ENCODE results near the gene TRAF3IP1.

Gene TRAF3IP1

DNA sequence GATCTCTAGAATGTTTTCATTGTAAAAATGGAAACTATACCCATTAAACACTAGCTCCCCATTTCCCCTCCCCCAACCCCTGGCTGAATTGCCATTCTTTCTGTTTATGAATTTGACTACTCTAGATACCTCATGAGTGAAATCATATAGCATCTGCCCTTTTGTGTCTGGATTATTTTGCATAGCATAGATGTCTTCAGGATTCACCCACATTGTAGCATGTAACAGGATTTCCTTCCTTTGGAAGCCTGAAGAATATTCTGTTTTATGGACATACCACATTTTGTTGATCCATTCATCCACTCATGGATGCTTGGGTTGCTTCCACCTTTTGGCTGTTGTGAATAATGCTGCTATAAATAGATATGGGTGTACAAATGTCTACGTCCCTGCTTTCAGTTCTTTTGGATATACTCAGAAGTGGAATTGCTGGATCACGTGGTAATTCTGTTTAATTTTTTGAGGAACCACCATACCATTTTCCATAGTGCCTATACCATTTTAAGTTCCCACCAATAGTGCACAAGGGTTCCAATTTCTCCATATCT is 98.8 kb downstream of the TRAF3IP1 start:
- Mint-ChIP-seq H3K4me3 (no peak overlapping the region), H3K27me3 (ENCODE audit: low read depth) (no peaks in the 10 kb centered on the region), H3K27ac (peak overlapping the region; percentile 54 to 92 (median 92)), H3K9me3 (peaks cover 6% of the 10 kb centered on the region), H3K4me1 (peaks cover 44% of the 10 kb centered on the region), H3K36me3 (ENCODE audit: low read depth) (no peaks in the 10 kb centered on the region)
- TF ChIP-seq CTCF (IDR thresholded peaks at IDR 0.05; ENCODE audit: unreplicated experiment in 3 of 3): no peak

GRCh38 chr2:238420442-238420841 is 100.1 kb downstream of the TRAF3IP1 start:
- no peak for TF ChIP-seq CTCF (IDR thresholded peaks at IDR 0.05; ENCODE audit: unreplicated experiment in 3 of 3)
- peaks cover 6% of the 10 kb centered on the region for H3K9me3 Mint-ChIP-seq
- H3K27me3 Mint-ChIP-seq (ENCODE audit: low read depth): no peaks in the 10 kb centered on the region
- H3K4me3 Mint-ChIP-seq: peak overlapping the region; percentile 3 to 51 (median 33)
- H3K36me3 Mint-ChIP-seq (ENCODE audit: low read depth): no peaks in the 10 kb centered on the region
- H3K27ac Mint-ChIP-seq: peak overlapping the region; percentile 82 to 95 (median 92)
- peaks cover 52% of the 10 kb centered on the region for H3K4me1 Mint-ChIP-seq

GRCh38 chr2:238420878-238421694 is 100.8 kb downstream of the TRAF3IP1 start:
- Mint-ChIP-seq H3K4me1 (peaks cover 57% of the 10 kb centered on the region), H3K9me3 (peaks cover 6% of the 10 kb centered on the region), H3K27me3 (ENCODE audit: low read depth) (no peaks in the 10 kb centered on the region), H3K27ac (peak overlapping the region; percentile 82 to 95 (median 92)), H3K36me3 (ENCODE audit: low read depth) (no peaks in the 10 kb centered on the region), H3K4me3 (peak overlapping the region; percentile 3 to 51 (median 33))
- no peak for TF ChIP-seq CTCF (IDR thresholded peaks at IDR 0.05; ENCODE audit: unreplicated experiment in 3 of 3)

DNA sequence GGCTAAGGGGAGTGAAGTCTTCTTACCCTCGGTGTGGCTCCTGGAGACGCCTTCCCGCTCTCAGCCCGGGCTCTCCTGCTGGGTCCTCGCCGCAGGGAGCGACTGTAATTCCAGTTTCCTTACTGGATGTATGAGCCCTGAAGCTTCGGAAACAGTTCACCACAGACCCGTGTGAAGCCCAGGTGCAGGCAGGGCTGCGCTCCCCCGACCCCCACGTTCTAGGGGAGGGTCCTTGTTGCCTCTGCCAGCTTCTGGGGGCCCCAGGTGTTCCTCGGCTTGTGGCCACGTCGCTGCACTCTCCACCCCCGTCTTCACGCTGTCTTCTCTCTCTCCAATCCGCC is 101.3 kb downstream of the TRAF3IP1 start:
- H3K36me3 Mint-ChIP-seq (ENCODE audit: low read depth): no peaks in the 10 kb centered on the region
- no peak for TF ChIP-seq CTCF (IDR thresholded peaks at IDR 0.05; ENCODE audit: unreplicated experiment in 3 of 3)
- H3K27me3 Mint-ChIP-seq (ENCODE audit: low read depth): no peaks in the 10 kb centered on the region
- H3K4me3 Mint-ChIP-seq: no peak overlapping the region
- H3K27ac Mint-ChIP-seq: peak overlapping the region; percentile 82 to 95 (median 92)
- peaks cover 2% of the 10 kb centered on the region for H3K9me3 Mint-ChIP-seq
- peaks cover 60% of the 10 kb centered on the region for H3K4me1 Mint-ChIP-seq

GRCh38 chr2:238422285-238422684 is 102.0 kb downstream of the TRAF3IP1 start:
- TF ChIP-seq CTCF (IDR thresholded peaks at IDR 0.05; ENCODE audit: unreplicated experiment in 3 of 3): no peak
- Mint-ChIP-seq H3K27ac (peak overlapping the region in 2 of 3 experiments; percentile 92 to 95), H3K36me3 (ENCODE audit: low read depth) (no peaks in the 10 kb centered on the region), H3K9me3 (no peaks in the 10 kb centered on the region), H3K4me1 (peaks cover 61% of the 10 kb centered on the region), H3K27me3 (ENCODE audit: low read depth) (no peaks in the 10 kb centered on the region), H3K4me3 (peak overlapping the region in 2 of 3 experiments; percentile 19 to 44)
